ENCODE results near the gene GTPBP4. TPM values are rescaled to one million over a fixed set of nuclear protein-coding genes. Genes with fewer than 3 reads are reported as not detected.

The GTPBP4 gene
- total RNA-seq (2022; extraction: Qiagen RNA extraction): 97.4 to 137 TPM (median 101 TPM) in 5 replicates

DNA sequence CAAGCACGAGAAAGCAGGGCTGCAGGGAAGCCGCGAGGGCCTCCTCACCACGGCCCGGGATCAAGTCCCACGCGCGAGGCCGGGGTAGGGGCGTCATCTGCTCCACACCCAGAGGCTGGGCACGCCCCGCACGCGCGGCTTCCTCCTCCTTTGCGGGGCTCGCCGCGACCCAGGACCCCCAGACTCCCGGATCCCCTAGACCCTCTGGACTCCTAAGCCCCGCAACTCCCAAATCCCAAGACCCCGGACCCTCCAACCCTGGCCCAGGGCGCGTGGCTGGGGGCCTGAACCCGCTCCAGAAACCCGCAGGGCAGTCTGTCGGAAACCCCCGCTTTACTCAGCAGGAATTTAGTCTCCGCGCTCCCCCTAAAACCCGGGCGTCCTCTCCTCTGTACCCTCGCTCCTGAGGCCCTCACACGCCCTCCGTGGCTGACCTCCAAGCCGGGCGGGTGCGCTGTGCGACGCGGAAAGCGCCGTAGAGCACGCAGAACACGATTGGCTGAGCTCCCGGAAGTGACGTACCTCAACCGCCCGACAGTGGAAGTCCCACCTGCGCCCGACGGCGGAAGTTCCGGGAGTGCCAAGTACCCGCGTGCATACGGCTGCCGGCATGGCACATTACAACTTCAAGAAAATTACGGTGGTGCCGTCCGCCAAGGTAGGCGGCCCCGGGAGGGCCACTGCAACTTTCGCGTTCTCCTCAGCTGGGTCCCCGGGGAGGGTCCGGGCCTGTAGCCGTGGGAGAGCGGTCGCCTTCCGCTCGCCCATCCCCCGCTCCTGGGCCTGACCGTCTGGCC, at the start of gene GTPBP4:
GTPBP4 (plus strand) TSS at position 565 of the 797 bp plus-strand sequence; CDS start at position 611, 46 bp downstream.

GRCh38 chr10:1025683-1026082, 37.4 kb downstream of the GTPBP4 start, which contains the start of gene IDI2:
Gene IDI2 (minus strand): TSS chr10:1025859. CDS start chr10:1024723, 1,136 bp downstream.

DNA sequence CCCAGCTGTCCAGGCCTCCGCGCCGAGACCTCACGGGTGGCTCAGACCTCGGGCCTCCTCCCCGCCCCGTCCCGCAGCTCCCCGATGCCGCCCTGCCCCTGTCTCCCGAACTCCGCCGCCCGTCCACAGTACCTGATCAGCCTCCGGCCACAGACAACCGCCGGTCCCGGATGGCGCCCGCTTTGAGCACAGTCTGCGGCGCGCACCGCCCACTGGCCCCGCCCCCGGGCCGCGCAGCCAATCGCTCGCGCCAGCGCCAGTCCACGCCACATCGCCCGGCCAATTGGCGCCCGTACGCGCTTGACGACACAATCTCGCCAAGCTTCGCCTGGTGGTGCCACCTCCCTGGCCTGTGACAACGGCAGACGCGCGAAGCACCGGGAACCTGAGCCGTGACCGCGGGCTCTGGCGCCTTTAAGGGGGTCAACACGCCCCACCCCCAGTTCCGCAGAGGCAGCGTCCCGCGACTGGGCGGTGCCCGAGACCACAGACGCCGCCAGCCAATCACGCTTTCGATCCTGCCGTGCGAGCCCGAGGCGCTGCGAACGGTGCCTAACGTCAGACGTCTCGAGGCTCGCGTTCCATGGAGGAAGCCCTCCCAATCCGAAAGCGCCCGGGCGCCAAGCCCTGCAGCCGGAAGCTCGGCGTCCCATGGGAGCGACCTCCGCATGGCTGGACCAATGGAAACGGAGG, 60.6 kb downstream of the GTPBP4 start, which contains the start of gene IDI1:
IDI1 (minus strand) TSS at position 388 of the 693 bp plus-strand sequence; CDS start at position 272, 116 bp downstream.

GRCh38 chr10:1056326-1057105, 68.3 kb downstream of the GTPBP4 start, which contains the start of gene WDR37:
Gene WDR37 (plus strand): TSS chr10:1056385. CDS start chr10:1072156, 15,771 bp downstream.

Other genes starting within 250 kb of the GTPBP4 start
- gene LARP4B, start 56.7 kb upstream of the GTPBP4 start, total RNA-seq (2022; extraction: Qiagen RNA extraction): 32.1 to 39.4 TPM (median 36.7 TPM) in 5 replicates
- 0.06 TPM in 1 of 5 replicates, not detected in the others for gene IDI2, start 37.4 kb downstream of the GTPBP4 start, total RNA-seq (2022; extraction: Qiagen RNA extraction)
- gene IDI1, start 60.7 kb downstream of the GTPBP4 start, total RNA-seq (2022; extraction: Qiagen RNA extraction): 26.2 to 29.5 TPM (median 28.5 TPM) in 5 replicates
- gene WDR37, start 68.0 kb downstream of the GTPBP4 start, total RNA-seq (2022; extraction: Qiagen RNA extraction): 7.6 to 8.4 TPM (median 7.8 TPM) in 5 replicates

All from A549 treated with CORT108297 at 1 μM for 4 hours (cell line).